PC-3 (cell line): ENCODE measurements around the gene ZBTB24. TPM values are rescaled to one million over a fixed set of nuclear protein-coding genes. Genes with fewer than 3 reads are reported as not detected.

Experiments used
- ATAC-seq: fragments of 200-7000 bp; cut with Tn5 transposase; 2 replicates; pipeline ENCODE4 v1.9.1; 2020; ENCODE audit warnings: mild to moderate bottlenecking, moderate library complexity
- BruUV-seq: library from RNA; stranded (reverse); fragments of 400-500 nt; replicated peaks from 2 replicates; lab custom pipeline; 2021; lab: Mats Ljungman, UMichigan
- CTCF ChIA-PET: fragments of 300-600 bp; sonication (Branson Sonifier 250); formaldehyde crosslinking; loops from one replicate; lab custom pipeline; 2022; ENCODE audit warnings: antibody characterized with exemption; lab: Charles Lee
- POLR2A ChIA-PET: fragments of 300-600 bp; sonication (Branson Sonifier 250); formaldehyde crosslinking; loops from one replicate; lab custom pipeline; 2022; ENCODE audit warnings: antibody characterized with exemption; ENCODE audit not compliant: unreplicated experiment; lab: Charles Lee
- DNase-seq: peaks from one replicate; pipeline ENCODE4 v3.0.0-alpha.2; 2015
- H2AFZ ChIP-seq: fragments of 300-600 bp; sonication (generic); 2 replicates; pipeline ENCODE4 v1.6.0; 2016; ENCODE audit warnings: antibody characterized with exemption, low read length
- H3F3A ChIP-seq: fragments of 300-600 bp; sonication (generic); one replicate; pipeline ENCODE4 v1.6.0; 2017; ENCODE audit warnings: antibody characterized with exemption, low read length, control low read depth, mild to moderate bottlenecking; ENCODE audit not compliant: unreplicated experiment
- H3K27ac ChIP-seq: fragments of 300-600 bp; sonication (generic); 2 replicates; pipeline ENCODE4 v1.5.1; 2016; ENCODE audit warnings: mild to moderate bottlenecking, low read length
- H3K27me3 ChIP-seq: fragments of 300-600 bp; sonication (generic); 2 replicates; pipeline ENCODE4 v1.6.1; 2016; ENCODE audit warnings: low read length, mixed read lengths
- H3K36me3 ChIP-seq: fragments of 300-600 bp; sonication (generic); 2 replicates; pipeline ENCODE4 v1.6.1; 2016; ENCODE audit warnings: low read depth, mixed run types, low read length, mixed read lengths
- H3K4me1 ChIP-seq: fragments of 300-600 bp; sonication (generic); 2 replicates; pipeline ENCODE4 v1.5.1; 2016; ENCODE audit warnings: low read length; ENCODE audit not compliant: insufficient read depth
- H3K4me2 ChIP-seq: fragments of 300-600 bp; sonication (generic); 2 replicates; pipeline ENCODE4 v1.6.0; 2016; ENCODE audit warnings: low read length
- H3K4me3 ChIP-seq: fragments of 300-600 bp; sonication (generic); 2 replicates; pipeline ENCODE4 v1.5.1; 2016; ENCODE audit warnings: mild to moderate bottlenecking, low read length, mixed read lengths
- H3K79me2 ChIP-seq: fragments of 300-600 bp; sonication (generic); 2 replicates; pipeline ENCODE4 v1.6.1; 2017; ENCODE audit warnings: low read length, mixed read lengths
- H3K9ac ChIP-seq: fragments of 300-600 bp; sonication (generic); 2 replicates; pipeline ENCODE4 v1.6.0; 2016; ENCODE audit warnings: mild to moderate bottlenecking, low read length
- H3K9me2 ChIP-seq: fragments of 300-600 bp; sonication (generic); replicated peaks from 2 replicates; pipeline ENCODE4 v1.6.1; 2016; ENCODE audit warnings: mixed run types, low read length, mixed read lengths
- H3K9me3 ChIP-seq: fragments of 300-600 bp; sonication (generic); 2 replicates; pipeline ENCODE4 v1.6.1; 2016; ENCODE audit warnings: low read length, mixed read lengths
- H4K20me1 ChIP-seq: fragments of 300-600 bp; sonication (generic); 2 replicates; pipeline ENCODE4 v1.6.1; 2016; ENCODE audit warnings: low read length, mixed read lengths
- EZH2 ChIP-seq: fragments of 300-600 bp; sonication (generic); IDR thresholded peaks from one replicate; pipeline ENCODE4 v1.6.1; 2017; ENCODE audit warnings: antibody characterized with exemption, mild to moderate bottlenecking, low read length; ENCODE audit not compliant: unreplicated experiment
- EZH2phosphoT487 ChIP-seq: fragments of 300-600 bp; sonication (generic); IDR thresholded peaks from 2 replicates; pipeline ENCODE4 v1.6.1; 2018; ENCODE audit warnings: mild to moderate bottlenecking, antibody characterized with exemption, low read length, borderline replicate concordance
- intact Hi-C: fragments of 100-400 bp; cut with micrococcal nuclease; formaldehyde crosslinking; loops from 2 replicates; pipeline ENCODE4 v1.9.0; 2023
- total RNA-seq: library from RNA; depleted of rRNA; stranded (reverse); fragments of >200 nt; gene quantifications from 2 replicates; pipeline ENCODE4 v1.2.3, GENCODE V29; 2014
- TF ChIP-seq, protein P1 (sequence below): fragments of 300-600 bp; sonication (generic); conservative IDR thresholded peaks from 2 replicates; pipeline ENCODE4 v1.5.1; 2017; ENCODE audit warnings: antibody characterized with exemption, low read depth, mild to moderate bottlenecking, low read length

Gene ZBTB24
- total RNA-seq, 1 experiment from 2014 or later = 6.1 TPM

DNA sequence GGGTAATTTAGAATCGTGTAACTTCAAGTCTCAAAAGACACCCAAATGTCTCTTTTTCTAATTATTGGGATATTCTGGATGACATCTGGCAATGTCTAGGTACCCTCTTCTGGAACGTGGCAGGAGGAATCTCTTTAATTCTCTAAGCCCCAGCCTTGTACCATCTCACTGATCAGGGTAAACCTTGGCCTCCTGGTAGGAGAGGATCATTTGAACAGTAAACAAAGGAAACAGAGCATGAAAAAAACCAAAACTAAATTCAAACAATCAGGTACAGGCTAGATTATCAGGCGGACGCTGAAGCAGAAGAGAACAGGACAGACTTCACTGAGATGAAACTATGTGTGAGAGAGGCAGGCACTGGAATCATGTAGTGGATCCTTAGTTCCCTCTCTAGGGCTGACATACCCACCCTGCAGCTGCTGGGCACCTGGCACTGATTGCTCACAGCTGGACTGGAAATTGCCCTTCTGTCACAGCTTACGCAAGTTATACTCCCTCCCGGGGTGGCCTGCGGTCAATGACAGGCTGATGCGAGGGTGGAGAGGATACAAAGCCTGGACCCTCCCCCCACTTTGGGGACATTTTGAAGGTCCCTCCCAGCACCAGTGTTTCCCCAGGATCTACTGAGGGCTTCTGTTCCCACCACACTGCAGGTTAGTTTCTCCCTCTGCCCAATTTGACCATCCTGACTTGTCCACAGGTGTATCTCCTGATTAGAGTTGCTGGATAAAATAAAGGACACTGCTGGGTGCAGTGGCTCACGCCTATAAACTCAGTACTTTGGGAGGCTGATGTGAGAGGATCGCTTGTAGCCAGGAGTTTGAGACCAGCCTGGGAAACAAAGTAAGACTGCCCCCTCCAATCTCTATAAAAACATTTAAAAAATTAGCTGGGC lies 20.6 kb upstream of the ZBTB24 start:
- POLR2A ChIA-PET = no interaction called here
- intact Hi-C loops = no loop called here

DNA sequence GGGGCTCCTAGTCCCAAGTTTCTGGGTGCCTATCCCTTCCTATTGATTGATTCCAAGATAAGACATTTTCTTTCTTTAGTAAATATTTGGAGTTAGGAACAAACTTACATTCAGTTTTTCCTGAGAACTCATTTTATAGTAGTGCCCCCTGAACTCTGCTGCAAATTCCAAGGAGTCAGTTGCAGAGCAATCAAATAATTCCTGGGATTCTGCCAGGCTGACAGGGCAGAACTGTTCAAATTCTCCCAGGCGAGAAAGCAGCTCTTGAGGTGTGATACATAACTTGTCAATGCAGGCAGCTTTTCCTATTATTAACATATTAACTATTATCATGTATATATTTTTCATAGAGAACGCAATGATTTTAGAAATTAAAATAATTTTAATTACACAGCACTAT lies 15.9 kb upstream of the ZBTB24 start:
- Histone ChIP-seq H3K9me2 (no peaks in the 10 kb centered on the region), H3F3A (no peaks in the 10 kb centered on the region), H3K4me3 (no peak overlapping the region), H3K4me1 (no peaks in the 10 kb centered on the region), H3K9me3 (no peaks in the 10 kb centered on the region), H4K20me1 (no peaks in the 10 kb centered on the region), H3K27ac (no peak overlapping the region), H3K9ac (no peak overlapping the region), H3K79me2 (no peaks in the 10 kb centered on the region), H3K4me2 (no peak overlapping the region), H2AFZ (no peak overlapping the region), H3K27me3 (no peaks in the 10 kb centered on the region), H3K36me3 (no peaks in the 10 kb centered on the region)
- TF ChIP-seq, protein P1, sequence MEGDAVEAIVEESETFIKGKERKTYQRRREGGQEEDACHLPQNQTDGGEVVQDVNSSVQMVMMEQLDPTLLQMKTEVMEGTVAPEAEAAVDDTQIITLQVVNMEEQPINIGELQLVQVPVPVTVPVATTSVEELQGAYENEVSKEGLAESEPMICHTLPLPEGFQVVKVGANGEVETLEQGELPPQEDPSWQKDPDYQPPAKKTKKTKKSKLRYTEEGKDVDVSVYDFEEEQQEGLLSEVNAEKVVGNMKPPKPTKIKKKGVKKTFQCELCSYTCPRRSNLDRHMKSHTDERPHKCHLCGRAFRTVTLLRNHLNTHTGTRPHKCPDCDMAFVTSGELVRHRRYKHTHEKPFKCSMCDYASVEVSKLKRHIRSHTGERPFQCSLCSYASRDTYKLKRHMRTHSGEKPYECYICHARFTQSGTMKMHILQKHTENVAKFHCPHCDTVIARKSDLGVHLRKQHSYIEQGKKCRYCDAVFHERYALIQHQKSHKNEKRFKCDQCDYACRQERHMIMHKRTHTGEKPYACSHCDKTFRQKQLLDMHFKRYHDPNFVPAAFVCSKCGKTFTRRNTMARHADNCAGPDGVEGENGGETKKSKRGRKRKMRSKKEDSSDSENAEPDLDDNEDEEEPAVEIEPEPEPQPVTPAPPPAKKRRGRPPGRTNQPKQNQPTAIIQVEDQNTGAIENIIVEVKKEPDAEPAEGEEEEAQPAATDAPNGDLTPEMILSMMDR = no peak
- TF ChIP-seq EZH2 = no peak
- no peak for TF ChIP-seq EZH2phosphoT487
- CTCF ChIA-PET = no interaction called here
- BruUV-seq = no TSS peak
- ATAC-seq = no peak
- no peak for DNase-seq
- intact Hi-C loops = no loop called here
- POLR2A ChIA-PET = no interaction called here

More for the DNA sequence above, 20.6 kb upstream of the ZBTB24 start:
- no peaks in the 10 kb centered on the region for H3K79me2 ChIP-seq
- H3K4me1 ChIP-seq = peaks cover 17% of the 10 kb centered on the region
- H3K27ac ChIP-seq = no peak overlapping the region
- H3K9me2 ChIP-seq = no peaks in the 10 kb centered on the region
- no TSS peak for BruUV-seq
- CTCF ChIA-PET = no interaction called here
- no peaks in the 10 kb centered on the region for H3K36me3 ChIP-seq
- H3K4me2 ChIP-seq = no peak overlapping the region
- H2AFZ ChIP-seq = no peak overlapping the region
- no peaks in the 10 kb centered on the region for H4K20me1 ChIP-seq
- H3K9me3 ChIP-seq = no peaks in the 10 kb centered on the region
- no peak for TF ChIP-seq EZH2phosphoT487
- ATAC-seq (no peak), DNase-seq (no peak)
- no peaks in the 10 kb centered on the region for H3F3A ChIP-seq
- no peak overlapping the region for H3K9ac ChIP-seq
- no peaks in the 10 kb centered on the region for H3K27me3 ChIP-seq
- H3K4me3 ChIP-seq = no peak overlapping the region

DNA sequence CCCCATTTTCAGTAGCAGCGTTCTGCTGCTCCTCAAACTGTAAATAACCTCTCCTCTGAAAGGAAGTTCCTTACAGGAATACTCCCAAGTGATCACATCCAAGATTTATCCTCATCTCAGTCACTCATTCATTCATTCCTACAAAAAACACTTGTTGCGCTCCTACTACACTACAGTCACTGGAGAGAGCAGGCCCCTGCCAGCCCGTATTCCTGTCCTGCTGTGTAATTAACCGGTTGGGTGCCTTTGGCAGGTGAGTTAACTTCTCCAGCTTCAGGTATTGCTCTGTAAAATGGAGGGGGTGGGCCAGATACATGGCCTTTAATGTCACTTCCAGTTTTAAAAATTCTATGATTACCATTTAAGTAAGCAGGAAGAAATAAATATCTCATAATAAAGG lies 15.0 kb upstream of the ZBTB24 start:
- no peaks in the 10 kb centered on the region for H3K27me3 ChIP-seq
- no peak overlapping the region for H3K4me3 ChIP-seq
- no peak overlapping the region for H2AFZ ChIP-seq
- ChIA-PET CTCF (no interaction called here), POLR2A (no interaction called here)
- no peaks in the 10 kb centered on the region for H3K9me2 ChIP-seq
- no peaks in the 10 kb centered on the region for H3K9me3 ChIP-seq
- H3K4me2 ChIP-seq = no peak overlapping the region
- ATAC-seq (no peak), DNase-seq (no peak)
- H3K36me3 ChIP-seq = no peaks in the 10 kb centered on the region
- BruUV-seq = no TSS peak
- intact Hi-C loops = no loop called here
- H3F3A ChIP-seq = no peaks in the 10 kb centered on the region
- H4K20me1 ChIP-seq = no peaks in the 10 kb centered on the region
- no peaks in the 10 kb centered on the region for H3K4me1 ChIP-seq
- H3K79me2 ChIP-seq = no peaks in the 10 kb centered on the region
- no peak overlapping the region for H3K9ac ChIP-seq
- TF ChIP-seq EZH2phosphoT487 (no peak), EZH2 (no peak)
- TF ChIP-seq, protein P1 = no peak
- no peak overlapping the region for H3K27ac ChIP-seq
